Measurements from ENCODE around the gene ADAMTS5.

ADAMTS5 gene

GRCh38 chr21:26887251-26887650 lies 79.6 kb downstream of the ADAMTS5 start:
- no peak for DNase-seq (ENCODE audit: low read depth)

GRCh38 chr21:26884436-26884835 lies 82.5 kb downstream of the ADAMTS5 start:
- no peak for DNase-seq (ENCODE audit: low read depth)

- no peak for DNase-seq (ENCODE audit: low read depth)
Measured at GRCh38 chr21:26883768-26884167, 83.1 kb downstream of the ADAMTS5 start.

GRCh38 chr21:26881504-26882228 lies 85.2 kb downstream of the ADAMTS5 start:
- DNase-seq (ENCODE audit: low read depth) = no peak

GRCh38 chr21:26877018-26877417 lies 89.9 kb downstream of the ADAMTS5 start:
- DNase-seq (ENCODE audit: low read depth) = no peak

- no peak for DNase-seq (ENCODE audit: low read depth)
Measured at GRCh38 chr21:26874347-26874746, 92.5 kb downstream of the ADAMTS5 start.

Data from activated gamma-delta T cell treated with anti-CD3 and anti-CD28 coated beads, Interleukin-2, amount 50 U/mL, for 16 hours (primary cell).